K562 (cell line): ENCODE measurements around the gene NOPCHAP1. TPM values are rescaled to one million over a fixed set of nuclear protein-coding genes. Genes with fewer than 3 reads are reported as not detected.

Experiments
- ATAC-seq: fragments of 200-7000 bp; cut with Tn5 transposase; 3 replicates; pipeline ENCODE4 v1.9.1; 2020; ENCODE audit warnings: moderate library complexity
- BruUV-seq: library from RNA; stranded (reverse); fragments of 400-500 nt; replicated peaks from 2 replicates; lab custom pipeline; 2021; lab: Mats Ljungman, UMichigan
- CTCF ChIA-PET: fragments of 300-600 bp; formaldehyde crosslinking; extraction: SDS; loops from one replicate; lab custom pipeline; 2021; ENCODE audit warnings: low intra/inter-chr PET ratio; lab: Yijun Ruan, JAX
- POLR2A ChIA-PET: fragments of 300-600, 350-650 bp; sonication (Branson Sonifier 250); formaldehyde crosslinking; extraction: SDS; loops from one replicate; lab custom pipeline; 2021; ENCODE audit warnings: antibody characterized with exemption, inconsistent platforms; lab: Yijun Ruan, JAX
- DNase-seq, 4 experiments: peaks; one replicate each; pipeline versions ENCODE4 v3.0.0 to v3.0.0-alpha.2; 2011 to 2018; ENCODE audit warnings: low spot score in 3 of 4, mixed read lengths in 3 of 4; ENCODE audit errors: extremely low read depth in 1 of 4
- FAIRE-seq: peaks from 2 replicates; lab custom pipeline; 2011; peaks lifted over from hg19 to GRCh38; lab: Jason Lieb, UNC
- H2AFZ ChIP-seq: 2 replicates; pipeline ENCODE4 v1.6.0; 2011; ENCODE audit warnings: low read depth, low read length, control low read depth, inconsistent platforms
- H3K27ac ChIP-seq: fragments of 200-600 bp; 3 replicates; pipeline ENCODE4 v1.8.0; 2011; ENCODE audit warnings: low read depth, mild to moderate bottlenecking, control low read depth, inconsistent platforms, low read length, moderate library complexity, mixed read lengths; ENCODE audit errors: extremely low read depth
- H3K27me3 ChIP-seq, 2 experiments: fragments of 300-600 bp in 1 of 2; 2 replicates in 1 of 2; 3 replicates in 1 of 2; pipeline versions ENCODE4 v1.6.0 to v1.8.0; 2011; ENCODE audit warnings: inconsistent platforms in 2 of 2, low read length in 2 of 2, mild to moderate bottlenecking in 1 of 2, mixed read lengths in 1 of 2, moderate library complexity in 1 of 2; ENCODE audit not compliant: control insufficient read depth in 2 of 2, insufficient read depth in 2 of 2
- H3K36me3 ChIP-seq: fragments of 300-600 bp; 3 replicates; pipeline ENCODE4 v1.8.0; 2011; ENCODE audit warnings: mild to moderate bottlenecking, low read length, inconsistent platforms; ENCODE audit not compliant: control insufficient read depth, insufficient read depth
- H3K4me1 ChIP-seq, 2 experiments: fragments of 200-600 bp in 1 of 2; replicated peaks in 1 of 2; 2 replicates in 1 of 2; 3 replicates in 1 of 2; pipeline versions ENCODE4 v1.5.1 to v1.8.0; 2011; ENCODE audit warnings: inconsistent platforms in 2 of 2, low read length in 2 of 2, mild to moderate bottlenecking in 1 of 2, mixed read lengths in 1 of 2, moderate library complexity in 1 of 2; ENCODE audit not compliant: control insufficient read depth in 2 of 2, insufficient read depth in 2 of 2
- H3K4me2 ChIP-seq: 2 replicates; pipeline ENCODE4 v1.6.1; 2011; ENCODE audit warnings: low read length, control low read depth, inconsistent platforms, mixed read lengths; ENCODE audit not compliant: insufficient read depth
- H3K4me3 ChIP-seq: fragments of 200-600 bp; sonication (generic), shearing (Covaris generic); 2 replicates; pipeline ENCODE4 v1.5.1; 2016; ENCODE audit warnings: control low read depth, inconsistent platforms
- H3K79me2 ChIP-seq: fragments of 200-600 bp; 3 replicates; pipeline ENCODE4 v1.8.0; 2011; ENCODE audit warnings: low read length, inconsistent platforms; ENCODE audit not compliant: control insufficient read depth, insufficient read depth
- H3K9ac ChIP-seq, 2 experiments: 2 replicates each; pipeline versions ENCODE4 v1.6.0 to v1.6.1; 2011; ENCODE audit warnings: low read depth in 2 of 2, low read length in 2 of 2, control low read depth in 1 of 2, inconsistent platforms in 1 of 2, mild to moderate bottlenecking in 1 of 2, mixed read lengths in 1 of 2; ENCODE audit not compliant: insufficient read depth in 1 of 2
- H3K9me1 ChIP-seq: one replicate; pipeline ENCODE4 v1.6.0; 2011; ENCODE audit warnings: inconsistent platforms, mild to moderate bottlenecking, low read length, moderate library complexity; ENCODE audit not compliant: control insufficient read depth, insufficient read depth
- H3K9me3 ChIP-seq: replicated peaks from 2 replicates; pipeline ENCODE4 v1.5.1; 2011; ENCODE audit warnings: low read depth, low read length, inconsistent platforms; ENCODE audit not compliant: control insufficient read depth, insufficient read depth
- H4K20me1 ChIP-seq: replicated peaks from 2 replicates; pipeline ENCODE4 v1.6.1; 2011; ENCODE audit warnings: low read length, inconsistent platforms, mixed read lengths; ENCODE audit not compliant: control insufficient read depth, insufficient read depth
- CREB3 ChIP-seq: fragments of 450-650 bp; conservative IDR thresholded peaks from 2 replicates; pipeline ENCODE4 v1.6.1; 2016; ENCODE audit warnings: missing genetic modification characterization, low read depth, mild to moderate bottlenecking, missing compliant biosample characterization, moderate library complexity
- ETS1 ChIP-seq: conservative IDR thresholded peaks from 2 replicates; pipeline ENCODE4 v1.6.1; 2011; ENCODE audit warnings: low read depth, mild to moderate bottlenecking, low read length; ENCODE audit not compliant: control insufficient read depth
- GTF2E2 ChIP-seq: fragments of 200-800 bp; sonication (Bioruptor generic); IDR thresholded peaks from 2 replicates; pipeline ENCODE4 v1.6.1; 2016; ENCODE audit warnings: missing genetic modification characterization, missing compliant biosample characterization
- MAZ ChIP-seq, 2 experiments: fragments of 450-650 bp in 1 of 2; sonication (generic) in 1 of 2; formaldehyde crosslinking; IDR thresholded peaks in 1 of 2; conservative IDR thresholded peaks in 1 of 2; 2 replicates each; pipeline versions ENCODE4 v1.4.0 to v1.5.0; 2020; ENCODE audit warnings: mild to moderate bottlenecking in 1 of 2, missing genetic modification reagents in 1 of 2
- RFX7 ChIP-seq: fragments of 250-450 bp; sonication (Bioruptor Pico); IDR thresholded peaks from 2 replicates; pipeline ENCODE4 v1.5.1; 2021; ENCODE audit warnings: mild to moderate bottlenecking
- SIX5 ChIP-seq, 2 experiments: IDR thresholded peaks; 2 replicates each; pipeline ENCODE4 v1.6.1; 2011; ENCODE audit warnings: low read length in 2 of 2, borderline replicate concordance in 1 of 2, low read depth in 1 of 2, mild to moderate bottlenecking in 1 of 2, moderate library complexity in 1 of 2; ENCODE audit not compliant: insufficient read depth in 1 of 2
- SMAD2 ChIP-seq: fragments of 150-350 bp; IDR thresholded peaks from 2 replicates; pipeline ENCODE4 v1.6.1; 2014; ENCODE audit warnings: low read depth, mild to moderate bottlenecking, low read length
- ZNF384 ChIP-seq: IDR thresholded peaks from 2 replicates; pipeline ENCODE4 v1.6.1; 2012; ENCODE audit warnings: low read depth, low read length, improper control_type of control experiment
- ZNF696 ChIP-seq: fragments of 250-450 bp; sonication (Bioruptor Pico); conservative IDR thresholded peaks from 2 replicates; pipeline ENCODE4 v1.4.0; 2020; ENCODE audit warnings: mild to moderate bottlenecking, moderate library complexity
- WGBS: fragments of 100-300 bp; shearing (Covaris generic); methylation state at CpG from one replicate; pipeline ENCODE4 v1.1.6; 2016; ENCODE audit warnings: low coverage, mixed read lengths; ENCODE audit not compliant: insufficient coverage; ENCODE audit errors: missing lambda C conversion rate; 5-methylcytosine and 5-hydroxymethylcytosine counted together
- in situ Hi-C: fragments of 300-500 bp; cut with MboI; formaldehyde crosslinking; loops from 4 replicates; pipeline ENCODE4 v1.15.0; 2018; ENCODE audit warnings: inconsistent platforms, mixed read lengths
- intact Hi-C: fragments of 100-400 bp; cut with micrococcal nuclease; formaldehyde crosslinking; loops from 2 replicates; pipeline ENCODE4 v1.14.2; 2022
- polyA plus RNA-seq, 8 experiments: library from polyadenylated mRNA; depleted of rRNA in 4 of 8; stranded (reverse) in 5 of 8; unstranded in 3 of 8; fragments of >200 nt; fragmentation: Nextera tagmentation in 2 of 8; fragmentation: Illumina TruSeq in 1 of 8; extraction: Ambion mirVana in 2 of 8; extraction: Trizol in 1 of 8; gene quantifications; 2 replicates each; pipeline versions ENCODE4 v1.2.1 to v1.2.3, GENCODE V29; 2011 to 2014; ENCODE audit warnings: inconsistent platforms in 1 of 8, missing spikeins in 1 of 8
- total RNA-seq, 7 experiments: library from RNA; depleted of rRNA in 6 of 7; stranded (reverse); fragments of >200 nt in 6 of 7; fragmentation: Illumina TruSeq in 2 of 7; extraction: Trizol in 2 of 7; gene quantifications; 2 replicates each; pipeline versions ENCODE4 v1.2.1 to v1.2.3, GENCODE V29; 2011 to 2021; ENCODE audit warnings: low replicate concordance in 1 of 7
- TF ChIP-seq, protein P1 (sequence below), 2 experiments: fragments of 450-650 bp in 1 of 2; sonication (generic) in 1 of 2; formaldehyde crosslinking; conservative IDR thresholded peaks; 2 replicates each; pipeline versions ENCODE4 v1.4.0 to v1.8.1; 2020 to 2022; ENCODE audit warnings: mild to moderate bottlenecking in 1 of 2, missing genetic modification reagents in 1 of 2
- TF ChIP-seq, protein P2 (sequence below): fragments of 250-450 bp; sonication (Bioruptor Pico); IDR thresholded peaks from 2 replicates; pipeline ENCODE4 v1.8.0; 2022; ENCODE audit warnings: moderate library complexity, mild to moderate bottlenecking, inconsistent platforms
- TF ChIP-seq, protein P3 (sequence below), 2 experiments: IDR thresholded peaks in 1 of 2; conservative IDR thresholded peaks in 1 of 2; 2 replicates each; pipeline ENCODE4 v1.6.1; 2016; ENCODE audit warnings: low read depth in 2 of 2, mild to moderate bottlenecking in 1 of 2, missing compliant biosample characterization in 1 of 2, missing genetic modification characterization in 1 of 2, moderate library complexity in 1 of 2

NOPCHAP1 gene
- total and polyA plus RNA-seq, 9 of the 15 experiments (the other 6 are each of a cell fraction or from before 2014, with no cell fraction given): 19.4 to 108 (median 33.4) TPM

- TF ChIP-seq SMAD2 (no peak), ZNF384 (no peak)
- TF ChIP-seq, all 486 proteins: peak for 0
These were observed 21.3 kb upstream of the NOPCHAP1 start (continued) for GRCh38 chr12:104964856-104965205.

GRCh38 chr12:104966677-104967076 lies 19.4 kb upstream of the NOPCHAP1 start:
- Histone ChIP-seq H3K4me3 (no peak overlapping the region), H3K27me3 (peaks cover 10 to 13% of the 10 kb centered on the region in 2 experiments; a peak in 4 of 5 replicates), H3K9me1 (no peaks in the 10 kb centered on the region), H3K4me1 (no peaks in the 10 kb centered on the region), H3K4me2 (no peak overlapping the region), H2AFZ (no peak overlapping the region), H3K9me3 (no peaks in the 10 kb centered on the region), H3K9ac (no peak overlapping the region), H3K27ac (no peak overlapping the region), H3K79me2 (no peaks in the 10 kb centered on the region), H3K36me3 (no peaks in the 10 kb centered on the region), H4K20me1 (no peaks in the 10 kb centered on the region)
- DNase-seq (no peak), ATAC-seq (no peak), FAIRE-seq (no peak)
- in situ Hi-C loops: no loop called here
- ChIA-PET POLR2A (interaction anchor here (0.5 kb wide), 1 partner anchor 17 kb away, joined by 3 read pairs; no protein-coding TSS in a partner anchor), CTCF (interaction anchor here (0.7 kb wide), 1 partner anchor 17 kb away, joined by 3 read pairs; no protein-coding TSS in a partner anchor)
- no TSS peak for BruUV-seq
- 23% methylated on average over 4 of the region's 4 CpGs for WGBS
- intact Hi-C loops: no loop called here
- TF ChIP-seq, protein P1, sequence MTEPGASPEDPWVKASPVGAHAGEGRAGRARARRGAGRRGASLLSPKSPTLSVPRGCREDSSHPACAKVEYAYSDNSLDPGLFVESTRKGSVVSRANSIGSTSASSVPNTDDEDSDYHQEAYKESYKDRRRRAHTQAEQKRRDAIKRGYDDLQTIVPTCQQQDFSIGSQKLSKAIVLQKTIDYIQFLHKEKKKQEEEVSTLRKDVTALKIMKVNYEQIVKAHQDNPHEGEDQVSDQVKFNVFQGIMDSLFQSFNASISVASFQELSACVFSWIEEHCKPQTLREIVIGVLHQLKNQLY (CRISPR knock-in tag; conservative IDR thresholded peaks at IDR 0.05): no peak
- TF ChIP-seq MAZ (CRISPR knock-in tag; conservative IDR thresholded peaks at IDR 0.05 in 1 of 2, IDR thresholded peaks at IDR 0.05 in 1 of 2): no peak
- TF ChIP-seq ETS1: no peak
- TF ChIP-seq, protein P2, sequence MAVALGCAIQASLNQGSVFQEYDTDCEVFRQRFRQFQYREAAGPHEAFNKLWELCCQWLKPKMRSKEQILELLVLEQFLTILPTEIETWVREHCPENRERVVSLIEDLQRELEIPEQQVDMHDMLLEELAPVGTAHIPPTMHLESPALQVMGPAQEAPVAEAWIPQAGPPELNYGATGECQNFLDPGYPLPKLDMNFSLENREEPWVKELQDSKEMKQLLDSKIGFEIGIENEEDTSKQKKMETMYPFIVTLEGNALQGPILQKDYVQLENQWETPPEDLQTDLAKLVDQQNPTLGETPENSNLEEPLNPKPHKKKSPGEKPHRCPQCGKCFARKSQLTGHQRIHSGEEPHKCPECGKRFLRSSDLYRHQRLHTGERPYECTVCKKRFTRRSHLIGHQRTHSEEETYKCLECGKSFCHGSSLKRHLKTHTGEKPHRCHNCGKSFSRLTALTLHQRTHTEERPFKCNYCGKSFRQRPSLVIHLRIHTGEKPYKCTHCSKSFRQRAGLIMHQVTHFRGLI: no peak
- no peak for TF ChIP-seq CREB3
- TF ChIP-seq SIX5 (IDR thresholded peaks at IDR 0.05; ENCODE audit: borderline replicate concordance in 1 of 2, insufficient read depth in 1 of 2, low read depth in 1 of 2, low read length in 2 of 2): no peak
- no peak for TF ChIP-seq GTF2E2 (tag)
- TF ChIP-seq, protein P3, sequence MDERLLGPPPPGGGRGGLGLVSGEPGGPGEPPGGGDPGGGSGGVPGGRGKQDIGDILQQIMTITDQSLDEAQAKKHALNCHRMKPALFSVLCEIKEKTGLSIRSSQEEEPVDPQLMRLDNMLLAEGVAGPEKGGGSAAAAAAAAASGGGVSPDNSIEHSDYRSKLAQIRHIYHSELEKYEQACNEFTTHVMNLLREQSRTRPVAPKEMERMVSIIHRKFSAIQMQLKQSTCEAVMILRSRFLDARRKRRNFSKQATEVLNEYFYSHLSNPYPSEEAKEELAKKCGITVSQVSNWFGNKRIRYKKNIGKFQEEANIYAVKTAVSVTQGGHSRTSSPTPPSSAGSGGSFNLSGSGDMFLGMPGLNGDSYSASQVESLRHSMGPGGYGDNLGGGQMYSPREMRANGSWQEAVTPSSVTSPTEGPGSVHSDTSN (CRISPR knock-in tag; IDR thresholded peaks at IDR 0.05; ENCODE audit: low read depth): no peak
- TF ChIP-seq, protein P3 (tag; conservative IDR thresholded peaks at IDR 0.05; ENCODE audit: low read depth): no peak
- TF ChIP-seq RFX7 (CRISPR knock-in tag): no peak
- TF ChIP-seq ZNF696 (CRISPR knock-in tag): no peak
